Upper lobe of right lung (tissue), 1 donor: ENCODE measurements around the gene CYP2C19. TPM values are rescaled to one million over a fixed set of nuclear protein-coding genes. Genes with fewer than 3 reads are reported as not detected.
"Not testable (repeated sequence)": the region's sequence is repeated elsewhere in the genome, so short reads cannot be mapped to it uniquely, and the experiment has no call there.

Experiments
- ATAC-seq: fragments of 200-7000 bp; cut with Tn5 transposase; one replicate; pipeline ENCODE4 v1.9.1; 2020; ENCODE audit warnings: mild to moderate bottlenecking, moderate library complexity
- DNase-seq: peaks from one replicate; pipeline ENCODE4 v3.0.0-alpha.2; 2020
- H3K27ac ChIP-seq: fragments of 200-600 bp; one replicate; pipeline ENCODE4 v1.8.0; 2022
- H3K27me3 ChIP-seq: fragments of 200-600 bp; one replicate; pipeline ENCODE4 v1.8.0; 2022; ENCODE audit warnings: mild to moderate bottlenecking
- H3K36me3 ChIP-seq: fragments of 200-600 bp; one replicate; pipeline ENCODE4 v1.8.0; 2022
- H3K4me1 ChIP-seq: fragments of 200-600 bp; one replicate; pipeline ENCODE4 v1.8.0; 2022
- H3K4me3 ChIP-seq: fragments of 200-600 bp; one replicate; pipeline ENCODE4 v1.8.0; 2022; ENCODE audit warnings: mild to moderate bottlenecking
- H3K9me3 ChIP-seq: fragments of 200-600 bp; one replicate; pipeline ENCODE4 v1.8.0; 2022
- CTCF ChIP-seq: fragments of 200-600 bp; IDR thresholded peaks from one replicate; pipeline ENCODE4 v1.8.0; 2022; ENCODE audit warnings: antibody characterized with exemption
- intact Hi-C: fragments of 100-400 bp; cut with DNase I; formaldehyde crosslinking; loops from one replicate; pipeline ENCODE4 v1.11.0; 2022
- total RNA-seq: library from RNA; stranded (reverse); fragmentation: NEBNext Ultra II Directional; extraction: Animal tissue kit (Norgen Biotek cat#: 25700); gene quantifications from one replicate; pipeline ENCODE4 v1.2.1, GENCODE V29; 2021
- donor health status: DM: no; HTN: yes; CAD: no; lungs with severe emphysema.

Gene CYP2C19
- total RNA-seq, 1 donor from 2014 or later, result not detected

GRCh38 chr10:94785211-94785610 lies 22.7 kb downstream of the CYP2C19 start:
- Histone ChIP-seq H3K4me1 (no peaks in the 10 kb centered on the region), H3K27ac (no peak overlapping the region), H3K27me3 (no peaks in the 10 kb centered on the region), H3K36me3 (no peaks in the 10 kb centered on the region), H3K9me3 (no peaks in the 10 kb centered on the region), H3K4me3 (no peak overlapping the region)
- no peak for TF ChIP-seq CTCF
- intact Hi-C loops, result no loop called here
- ATAC-seq, result no peak
- DNase-seq, result no peak

GRCh38 chr10:94800551-94800950 lies 38.1 kb downstream of the CYP2C19 start:
- intact Hi-C loops, H3K36me3 ChIP-seq, H3K27me3 ChIP-seq, H3K4me1 ChIP-seq, H3K27ac ChIP-seq, H3K9me3 ChIP-seq, DNase-seq, H3K4me3 ChIP-seq, ATAC-seq: not testable (repeated sequence)

- H3K4me3 ChIP-seq, result no peak overlapping the region
- no peaks in the 10 kb centered on the region for H3K4me1 ChIP-seq
- DNase-seq, result no peak
- no peak overlapping the region for H3K27ac ChIP-seq
- H3K27me3 ChIP-seq, result no peaks in the 10 kb centered on the region
- intact Hi-C loops, result no loop called here
- no peak for ATAC-seq
- no peaks in the 10 kb centered on the region for H3K36me3 ChIP-seq
- TF ChIP-seq CTCF, result no peak
- H3K9me3 ChIP-seq, result no peaks in the 10 kb centered on the region
These were observed 40.8 kb downstream of the CYP2C19 start for GRCh38 chr10:94803307-94803706.

- H3K27me3 ChIP-seq, H3K4me1 ChIP-seq, H3K36me3 ChIP-seq, H3K4me3 ChIP-seq, intact Hi-C loops, ATAC-seq, DNase-seq, H3K27ac ChIP-seq, H3K9me3 ChIP-seq: not testable (repeated sequence)
These were observed 67.5 kb downstream of the CYP2C19 start for GRCh38 chr10:94830025-94830424.

GRCh38 chr10:94846204-94846603 lies 83.7 kb downstream of the CYP2C19 start:
- Histone ChIP-seq H3K4me1 (no peaks in the 10 kb centered on the region), H3K27ac (no peak overlapping the region), H3K9me3 (no peaks in the 10 kb centered on the region), H3K27me3 (no peaks in the 10 kb centered on the region), H3K4me3 (no peak overlapping the region), H3K36me3 (no peaks in the 10 kb centered on the region)
- TF ChIP-seq CTCF, result no peak
- ATAC-seq (no peak), DNase-seq (no peak)
- intact Hi-C loops, result no loop called here

GRCh38 chr10:94850766-94851165 lies 88.3 kb downstream of the CYP2C19 start:
- no peak for TF ChIP-seq CTCF
- no peak for ATAC-seq

GRCh38 chr10:94851263-94851662 lies 88.8 kb downstream of the CYP2C19 start:
- no peak for TF ChIP-seq CTCF
- DNase-seq (no peak), ATAC-seq (no peak)
- no peak overlapping the region for H3K27ac ChIP-seq
- no peaks in the 10 kb centered on the region for H3K9me3 ChIP-seq
- H3K4me1 ChIP-seq, result no peaks in the 10 kb centered on the region
- no peaks in the 10 kb centered on the region for H3K36me3 ChIP-seq
- no peak overlapping the region for H3K4me3 ChIP-seq
- intact Hi-C loops, result no loop called here
- no peaks in the 10 kb centered on the region for H3K27me3 ChIP-seq

More at GRCh38 chr10:94850766-94851165, 88.3 kb downstream of the CYP2C19 start:
- no peak for DNase-seq
- H3K9me3 ChIP-seq, result no peaks in the 10 kb centered on the region
- no peaks in the 10 kb centered on the region for H3K27me3 ChIP-seq
- H3K4me3 ChIP-seq, result no peak overlapping the region
- no peaks in the 10 kb centered on the region for H3K36me3 ChIP-seq
- H3K4me1 ChIP-seq, result no peaks in the 10 kb centered on the region
- intact Hi-C loops, result no loop called here
- no peak overlapping the region for H3K27ac ChIP-seq
